ENCODE results near the gene GOLGA8R. TPM values are rescaled to one million over a fixed set of nuclear protein-coding genes. Genes with fewer than 3 reads are reported as not detected.
A peak's percentile ranks its signal among the peaks of the same experiment; 100 is the strongest.
"Not testable (repeated sequence)": the region's sequence is repeated elsewhere in the genome, so short reads cannot be mapped to it uniquely, and the experiment has no call there.

The GOLGA8R gene
- total and polyA plus RNA-seq, 8 donors: 2.6 to 15.5 (median 11.0) TPM

DNA sequence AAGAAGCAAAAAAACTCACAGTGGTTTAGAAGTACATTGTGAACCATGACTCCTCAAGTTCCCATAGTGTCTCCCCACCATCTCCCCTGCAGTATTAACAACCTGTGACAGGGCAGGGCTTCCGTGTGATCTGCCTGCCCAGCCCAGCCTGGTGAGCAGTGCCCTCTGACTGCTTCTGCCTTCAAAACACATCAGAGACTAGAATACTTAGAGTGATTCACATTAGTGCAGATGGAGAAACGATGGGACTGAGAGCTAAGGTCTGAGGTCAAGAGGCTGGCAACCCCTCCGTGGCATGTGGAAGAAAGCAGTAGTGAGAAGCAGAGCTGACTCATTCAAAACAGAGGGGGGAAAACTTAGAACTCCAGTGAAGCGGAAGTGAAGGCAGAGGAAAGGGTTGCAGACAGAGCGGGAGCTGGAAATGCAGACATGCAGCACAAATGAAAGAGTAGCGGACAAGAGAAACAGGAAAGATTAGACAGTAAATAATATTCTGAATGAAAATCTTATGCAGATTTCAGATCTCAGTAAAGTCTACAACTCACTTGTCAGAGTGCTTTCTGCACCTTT is 27.7 kb downstream of the GOLGA8R start:
- H3K9me3 ChIP-seq; H3K27ac ChIP-seq; H3K4me3 ChIP-seq; H3K4me1 ChIP-seq; H3K36me3 ChIP-seq; DNase-seq; intact Hi-C loops (cut with DNase I); H3K27me3 ChIP-seq; ATAC-seq: not testable (repeated sequence)

DNA sequence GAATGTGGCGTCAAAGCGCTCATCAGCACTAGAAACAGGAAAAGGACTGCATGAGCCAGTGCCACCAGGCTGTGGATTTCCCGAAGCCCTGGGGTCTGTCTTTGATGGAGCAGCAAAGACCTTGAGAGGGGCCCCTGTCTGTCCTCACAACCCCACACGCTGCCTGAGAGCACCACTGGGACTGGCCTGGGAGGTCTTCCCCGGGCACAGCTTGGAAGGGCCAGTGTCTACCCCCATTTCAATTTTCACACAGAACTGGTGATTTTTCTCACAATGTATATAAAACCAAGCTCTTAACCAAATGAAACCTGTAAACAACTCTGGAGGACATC is 37.0 kb downstream of the GOLGA8R start:
- ATAC-seq; DNase-seq; H3K27ac ChIP-seq; intact Hi-C loops (cut with DNase I); H3K36me3 ChIP-seq; H3K4me1 ChIP-seq; H3K27me3 ChIP-seq; H3K4me3 ChIP-seq; H3K9me3 ChIP-seq: not testable (repeated sequence)

DNA sequence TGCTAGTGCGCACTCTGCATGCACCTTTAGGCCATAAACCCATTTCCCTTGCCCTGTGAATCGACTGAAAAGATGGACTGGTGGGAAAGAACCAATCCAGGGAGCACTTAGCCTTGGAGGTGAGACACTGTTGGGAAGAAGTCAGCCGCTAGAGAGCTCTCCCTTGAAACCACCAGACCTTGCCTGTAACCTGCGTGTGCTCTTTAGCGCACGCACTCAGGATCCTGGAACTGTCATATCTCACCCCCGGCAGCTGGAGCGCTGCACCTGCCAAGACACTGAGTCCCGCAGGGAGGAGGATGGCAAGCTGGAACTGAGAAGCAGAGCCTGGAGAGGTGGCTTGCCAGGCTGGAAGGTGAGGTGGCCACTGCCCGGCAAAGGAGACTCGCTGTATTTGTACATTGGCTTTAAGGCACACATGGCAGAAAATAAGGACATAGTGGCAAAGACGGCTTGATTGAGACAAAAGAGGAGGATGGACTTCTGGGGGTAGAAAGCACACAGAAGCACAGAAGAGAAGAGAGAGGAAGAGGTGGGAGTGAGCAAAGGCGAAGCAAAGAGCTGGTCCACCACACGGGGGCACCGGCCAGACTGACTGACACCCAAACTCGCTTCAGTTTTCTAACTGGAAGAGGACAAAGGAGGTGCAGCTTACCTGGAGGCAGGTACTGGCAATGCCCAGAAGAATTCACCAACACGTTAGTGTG is 37.5 kb downstream of the GOLGA8R start:
- H3K9me3 ChIP-seq; H3K4me1 ChIP-seq; ATAC-seq; H3K27me3 ChIP-seq; H3K4me3 ChIP-seq; DNase-seq; H3K36me3 ChIP-seq; H3K27ac ChIP-seq; intact Hi-C loops (cut with DNase I): not testable (repeated sequence)

DNA sequence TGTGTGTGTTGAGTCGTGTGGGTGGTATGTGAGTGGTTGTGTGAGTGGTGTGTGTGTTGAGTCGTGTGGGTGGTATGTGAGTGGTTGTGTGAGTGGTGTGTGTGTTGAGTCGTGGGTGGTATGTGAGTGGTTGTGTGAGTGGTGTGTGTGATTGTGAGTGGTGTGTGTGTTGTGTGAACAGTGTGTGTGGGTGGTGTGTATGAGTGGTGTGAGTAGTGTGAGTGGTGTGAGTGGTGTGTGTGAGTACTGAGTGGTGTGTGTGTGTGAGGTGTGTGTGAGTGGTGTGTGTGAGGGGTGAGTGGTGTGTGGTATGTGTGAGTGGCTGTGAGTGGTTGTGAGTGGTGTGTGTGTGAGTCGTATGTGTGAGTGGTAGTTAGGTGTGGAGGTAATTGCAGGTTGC is 38.2 kb downstream of the GOLGA8R start:
- H3K9me3 ChIP-seq; DNase-seq; H3K27ac ChIP-seq; H3K4me3 ChIP-seq; ATAC-seq; H3K4me1 ChIP-seq; H3K36me3 ChIP-seq; intact Hi-C loops (cut with DNase I); H3K27me3 ChIP-seq: not testable (repeated sequence)

DNA sequence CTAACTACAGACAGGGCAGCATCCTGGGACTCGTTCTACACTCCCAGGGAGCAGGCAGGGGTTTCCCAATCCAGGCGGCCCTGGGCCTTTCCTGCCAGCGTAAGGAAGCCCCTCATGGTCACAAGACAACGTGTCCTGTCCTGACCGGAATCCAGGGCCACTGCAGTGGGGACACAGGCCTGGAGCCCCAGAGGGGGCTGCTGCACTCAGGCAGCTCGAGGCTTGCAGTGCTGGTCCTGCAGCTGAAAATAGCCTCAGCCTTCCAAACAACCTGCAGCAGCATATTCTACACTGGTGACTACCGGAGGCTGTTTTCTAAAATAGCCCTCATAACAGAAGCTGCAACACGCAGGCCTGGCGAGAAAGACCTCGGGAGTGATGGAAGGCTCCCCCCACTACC is 39.2 kb downstream of the GOLGA8R start:
- H3K27me3 ChIP-seq; H3K4me3 ChIP-seq; H3K4me1 ChIP-seq; DNase-seq; H3K36me3 ChIP-seq; H3K9me3 ChIP-seq; intact Hi-C loops (cut with DNase I); ATAC-seq; H3K27ac ChIP-seq: not testable (repeated sequence)

DNA sequence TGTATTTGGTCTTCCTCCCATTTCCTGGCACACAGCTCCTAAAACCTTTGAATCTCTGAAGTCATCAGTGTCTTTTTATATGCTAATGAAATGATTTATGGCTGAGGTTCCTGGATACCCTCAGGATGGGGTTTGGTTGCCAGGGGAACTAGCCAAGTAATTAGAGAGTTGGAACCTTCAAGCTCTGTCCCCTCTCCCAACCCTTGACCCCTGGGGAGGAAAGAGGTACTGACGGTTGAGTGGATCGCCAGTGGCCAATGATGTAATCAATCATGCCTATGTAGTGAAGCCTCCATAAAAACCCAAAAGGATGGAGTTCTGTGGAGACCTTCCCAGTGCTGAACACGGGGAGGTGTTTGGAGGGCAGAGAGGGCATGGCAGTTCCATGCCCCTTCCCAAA is 45.8 kb downstream of the GOLGA8R start:
- H3K27ac ChIP-seq; H3K4me3 ChIP-seq; DNase-seq; H3K27me3 ChIP-seq; H3K36me3 ChIP-seq; ATAC-seq; H3K9me3 ChIP-seq; intact Hi-C loops (cut with DNase I); H3K4me1 ChIP-seq: not testable (repeated sequence)

DNA sequence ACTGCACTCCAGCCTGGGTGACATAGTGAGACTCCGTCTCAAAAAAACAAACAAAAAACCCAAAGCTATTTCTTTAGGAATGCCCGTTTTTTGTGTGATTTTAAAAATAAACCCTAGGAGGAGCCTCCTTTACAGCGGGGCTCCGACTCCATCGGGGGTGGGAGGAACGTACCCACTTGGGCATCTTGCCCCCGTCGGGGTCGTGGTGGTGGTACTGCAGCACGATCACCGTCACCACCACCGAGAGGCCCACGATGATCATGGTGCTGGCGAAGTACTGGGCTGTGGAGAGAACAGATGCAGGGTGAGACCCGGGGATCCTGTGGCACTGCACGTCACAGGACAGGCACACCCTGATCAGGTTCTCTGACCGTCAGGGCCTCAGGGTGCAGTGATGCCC is 46.8 kb downstream of the GOLGA8R start:
- H3K4me3 ChIP-seq; H3K9me3 ChIP-seq; H3K27ac ChIP-seq; H3K27me3 ChIP-seq; H3K36me3 ChIP-seq; ATAC-seq; H3K4me1 ChIP-seq; intact Hi-C loops (cut with DNase I): not testable (repeated sequence)
- peak in 1 of 4 donors; percentile 69 for DNase-seq

DNA sequence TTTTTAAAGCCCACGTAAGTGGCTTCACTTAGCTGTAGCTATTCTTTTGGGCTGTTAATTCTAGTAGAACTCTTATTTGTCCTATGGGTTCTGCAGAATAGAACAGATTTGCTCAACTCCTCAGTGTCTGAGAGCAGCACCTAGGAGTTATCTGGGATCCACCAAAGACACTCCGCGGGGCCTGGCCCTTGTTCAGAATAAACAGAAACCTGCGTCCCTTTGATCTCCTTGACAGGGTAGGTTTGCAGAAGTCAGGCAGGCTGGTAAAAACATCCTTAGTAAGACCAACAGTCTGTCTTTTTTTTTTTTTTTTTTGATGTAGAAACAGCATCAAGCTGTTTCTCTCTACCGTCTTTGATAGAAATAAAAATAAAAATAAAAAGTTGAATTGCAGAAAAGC is 52.7 kb downstream of the GOLGA8R start:
- DNase-seq; intact Hi-C loops (cut with DNase I); H3K4me3 ChIP-seq; H3K9me3 ChIP-seq; H3K36me3 ChIP-seq; H3K4me1 ChIP-seq; H3K27me3 ChIP-seq; H3K27ac ChIP-seq; ATAC-seq: not testable (repeated sequence)

DNA sequence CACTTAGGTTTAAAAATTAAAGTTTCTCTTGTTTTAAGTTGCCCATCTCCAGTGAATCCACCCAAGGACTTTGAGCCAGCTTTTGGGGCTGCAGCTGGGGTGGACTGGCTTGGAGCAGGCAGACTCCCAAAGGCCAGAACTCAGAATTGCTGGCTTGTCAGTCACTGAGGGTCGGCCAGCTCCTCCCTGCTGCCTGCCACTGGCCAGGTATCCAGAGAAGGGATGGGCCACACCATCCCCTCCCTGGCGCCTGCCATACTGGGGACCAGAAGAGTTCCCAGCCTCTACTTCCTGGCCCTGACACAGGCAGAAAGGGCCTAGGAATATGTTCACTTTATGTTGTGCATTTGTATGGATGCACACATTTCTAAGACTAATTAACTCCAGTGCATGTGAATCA is 53.1 kb downstream of the GOLGA8R start:
- H3K27me3 ChIP-seq; intact Hi-C loops (cut with DNase I); H3K9me3 ChIP-seq; ATAC-seq; DNase-seq; H3K27ac ChIP-seq; H3K4me3 ChIP-seq; H3K4me1 ChIP-seq; H3K36me3 ChIP-seq: not testable (repeated sequence)

DNA sequence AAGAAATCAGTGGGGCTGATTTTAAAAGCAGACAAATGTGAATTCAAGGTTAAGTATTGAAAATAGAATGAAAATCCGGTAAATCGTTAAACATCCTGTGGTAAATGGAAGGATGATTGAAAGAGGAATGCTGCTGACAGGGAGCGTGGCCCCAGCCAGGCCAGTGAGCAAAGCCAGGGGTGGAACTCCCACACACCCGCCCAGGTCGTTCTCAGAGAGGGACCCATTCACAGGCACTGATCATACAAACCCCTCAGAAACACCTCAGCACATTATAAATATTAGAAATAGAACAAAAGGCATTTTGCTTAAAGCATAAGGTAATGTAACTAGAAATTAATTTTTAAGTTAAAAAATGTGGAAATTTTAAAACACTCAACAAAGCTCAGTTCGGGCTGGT is 59.0 kb downstream of the GOLGA8R start:
- H3K9me3 ChIP-seq; H3K27ac ChIP-seq; H3K36me3 ChIP-seq; H3K27me3 ChIP-seq; ATAC-seq; intact Hi-C loops (cut with DNase I); H3K4me3 ChIP-seq; H3K4me1 ChIP-seq: not testable (repeated sequence)
- DNase-seq: peak in 1 of 4 donors; percentile 25

Other genes with a start within 250 kb of the GOLGA8R start
- 1 to 10 TPM; 2.8 to 8.1 TPM for gene CHRFAM7A, start 20.7 kb downstream of the GOLGA8R start, total RNA-seq
- 1 to 10 TPM; 3.5 to 6.4 (median 5.1) TPM for gene CHRFAM7A, start 20.7 kb downstream of the GOLGA8R start, polyA plus RNA-seq (ENCODE audit: insufficient read length in 6 of 6)
- 1 to 10 TPM in 1 of 2 donors, under 1 TPM in 1; 0.52 to 1.8 TPM for gene GOLGA8Q, start 137.8 kb upstream of the GOLGA8R start, total RNA-seq
- 1 to 10 TPM; 1.8 to 8.0 (median 2.3) TPM for gene GOLGA8Q, start 137.8 kb upstream of the GOLGA8R start, polyA plus RNA-seq (ENCODE audit: insufficient read length in 6 of 6)
- gene GOLGA8H, start 189.8 kb upstream of the GOLGA8R start, total RNA-seq: 1 to 10 TPM in 1 of 2 donors, under 1 TPM in 1; 0.55 to 1.1 TPM
- gene GOLGA8H, start 189.8 kb upstream of the GOLGA8R start, polyA plus RNA-seq (ENCODE audit: insufficient read length in 6 of 6): 1 to 10 TPM; 1.3 to 2.4 (median 2.1) TPM